Renal pelvis (tissue), 4 donors: Measurements from ENCODE around the gene EPHB1. TPM values are rescaled to one million over a fixed set of nuclear protein-coding genes. Genes with fewer than 3 reads are reported as not detected.
"Not testable (repeated sequence)": the region's sequence is repeated elsewhere in the genome, so short reads cannot be mapped to it uniquely, and the experiment has no call there.

ENCODE experiments used
- DNase-seq: peaks from one replicate; pipeline ENCODE4 v3.0.0-alpha.2; 2013
- polyA plus RNA-seq, 3 donors: library from polyadenylated mRNA; unstranded; fragments of 120-200 nt; gene quantifications; one replicate each; pipeline ENCODE4 v1.2.1, GENCODE V29; 2013; ENCODE audit not compliant: insufficient read length in 3 of 3

EPHB1 gene
- polyA plus RNA-seq, 3 donors = 5.2 to 6.0 (median 5.9) TPM

GRCh38 chr3:135081856-135082434 is 286.9 kb downstream of the EPHB1 start:
- no peak for DNase-seq

GRCh38 chr3:135082706-135083105 is 287.6 kb downstream of the EPHB1 start:
- no peak for DNase-seq

DNA sequence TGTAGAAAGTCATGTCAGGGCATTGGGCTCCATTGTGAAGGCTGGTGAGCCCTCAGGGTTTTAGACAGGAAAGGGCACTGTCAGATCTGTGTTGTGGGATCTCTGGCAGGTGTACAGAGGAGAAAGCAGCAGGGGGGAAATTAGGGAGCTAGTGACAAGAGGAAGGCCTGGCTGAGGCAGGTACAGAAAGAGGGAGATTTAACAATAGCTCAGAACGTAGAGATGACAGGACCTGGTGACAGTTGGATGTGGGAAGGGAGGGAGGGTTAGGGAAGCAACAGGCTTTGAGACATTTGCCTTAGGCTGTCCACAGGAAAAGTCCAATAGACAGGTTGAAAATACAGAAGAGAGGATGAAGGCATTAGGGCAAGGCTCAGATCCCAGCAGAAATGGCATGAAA is 288.1 kb downstream of the EPHB1 start:
- DNase-seq = no peak

- no peak for DNase-seq
These were observed 288.7 kb downstream of the EPHB1 start for GRCh38 chr3:135083756-135084155.

GRCh38 chr3:135084405-135084804 is 289.3 kb downstream of the EPHB1 start:
- DNase-seq = no peak

- peak; percentile 7 for DNase-seq
These were observed 289.9 kb downstream of the EPHB1 start for GRCh38 chr3:135084976-135085375.

DNA sequence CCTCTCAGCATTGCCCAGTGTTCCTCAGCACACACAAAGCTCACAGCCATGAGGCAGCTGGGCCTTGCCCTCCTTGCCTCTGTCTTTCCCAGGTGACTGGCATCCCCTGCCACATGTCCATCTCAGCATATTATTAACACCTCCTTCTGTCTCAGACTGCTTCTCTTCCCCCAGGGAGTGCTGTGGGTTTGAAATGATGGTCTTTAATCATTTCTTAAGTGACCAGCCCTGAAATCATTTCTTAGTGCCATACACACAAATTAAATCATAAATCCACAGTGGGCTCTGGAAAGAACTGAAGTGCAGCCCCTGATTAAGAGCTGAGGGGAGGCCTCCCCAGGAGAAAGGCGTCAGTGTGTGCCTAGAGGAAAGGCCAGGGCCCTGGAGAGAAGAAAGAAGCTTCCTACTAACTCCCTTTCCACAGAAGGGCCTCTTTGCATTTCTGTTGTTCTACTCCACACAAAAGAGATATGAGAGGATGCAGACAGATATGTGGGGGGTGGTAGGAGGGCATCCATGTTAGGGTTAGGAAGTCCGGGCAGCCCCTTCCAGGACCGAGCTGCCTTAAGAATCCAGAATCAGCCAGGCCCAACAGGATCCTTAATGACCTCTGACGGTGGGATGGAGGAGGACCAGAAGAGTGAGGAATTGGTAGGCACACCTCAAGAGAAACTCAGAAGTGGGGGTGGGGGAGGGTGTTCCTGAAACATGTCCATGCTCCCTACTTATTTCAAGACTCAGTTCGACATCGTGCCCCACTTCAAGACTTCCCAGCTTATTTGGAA is 290.8 kb downstream of the EPHB1 start:
- no peak for DNase-seq

DNA sequence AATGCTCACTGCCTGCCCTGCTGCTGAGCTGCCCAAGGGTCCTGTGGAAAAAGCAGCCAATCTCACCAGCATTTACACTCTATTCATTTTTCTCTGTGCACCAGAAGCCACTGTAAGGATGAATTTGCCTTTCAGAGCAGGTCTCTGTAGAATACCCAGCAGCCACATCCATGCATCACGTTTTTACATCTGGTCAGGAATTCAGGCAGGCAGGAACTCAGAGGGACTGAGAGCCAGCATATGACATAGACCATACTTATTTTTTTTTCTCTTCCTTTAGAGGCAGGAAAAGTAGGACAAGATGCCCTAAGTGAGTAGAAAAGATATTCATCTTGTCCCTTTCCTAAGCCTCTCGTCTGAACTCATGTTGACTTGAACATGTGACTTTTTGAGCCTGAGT is 292.7 kb downstream of the EPHB1 start:
- DNase-seq = no peak

GRCh38 chr3:135089451-135089850 is 294.4 kb downstream of the EPHB1 start:
- DNase-seq = no peak

DNA sequence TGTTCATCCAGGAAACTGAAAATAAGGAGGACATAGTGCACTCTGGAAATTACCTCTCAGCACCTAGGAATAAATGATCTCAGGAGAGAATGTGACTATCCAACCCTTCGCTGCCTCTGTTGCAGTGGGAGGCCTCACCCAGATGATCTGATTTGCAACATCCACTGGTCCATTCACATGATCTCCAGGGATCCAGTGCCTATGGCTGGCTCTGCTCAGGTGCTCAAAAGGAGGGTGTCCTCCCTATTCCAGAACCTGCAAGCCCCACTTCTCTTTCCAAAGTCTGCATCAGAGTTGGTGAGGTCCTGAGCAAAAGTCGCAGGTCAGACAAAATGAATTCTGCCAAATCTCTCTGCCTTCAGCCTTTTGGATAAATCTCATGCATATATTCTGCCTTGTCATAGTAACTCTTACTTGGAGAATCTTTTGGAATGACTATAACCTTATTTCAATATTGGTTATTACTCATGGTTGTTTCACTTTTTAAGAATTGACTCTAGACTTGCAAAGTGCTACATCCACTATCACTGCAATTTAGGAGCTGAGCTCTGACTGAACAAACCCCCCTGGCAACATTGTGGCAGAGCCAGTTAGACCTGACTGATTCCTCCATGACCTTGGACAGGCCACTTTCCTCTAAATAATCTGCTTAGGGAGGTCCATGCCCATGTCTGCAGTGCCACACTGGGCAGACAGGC is 295.1 kb downstream of the EPHB1 start:
- DNase-seq = no peak

DNA sequence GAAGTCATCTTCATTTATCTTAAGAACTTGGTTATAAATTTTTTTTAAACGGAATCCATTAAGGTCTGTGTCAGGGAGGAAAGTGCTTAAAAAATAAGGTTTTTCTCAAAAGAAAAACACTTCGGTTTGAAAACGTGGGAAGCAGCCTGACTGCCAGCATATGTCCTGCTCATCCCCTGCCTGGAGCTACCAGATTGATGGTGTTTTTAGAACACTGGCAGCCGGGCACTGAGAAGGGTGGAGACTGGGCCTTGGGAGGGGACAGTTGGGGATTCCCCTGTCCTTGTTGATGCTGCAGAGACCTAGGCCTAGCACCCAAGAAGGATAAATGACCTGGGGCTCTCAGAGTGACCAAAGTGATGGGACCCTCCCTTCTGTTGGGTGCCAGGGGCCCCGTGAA is 296.9 kb downstream of the EPHB1 start:
- DNase-seq = no peak

DNA sequence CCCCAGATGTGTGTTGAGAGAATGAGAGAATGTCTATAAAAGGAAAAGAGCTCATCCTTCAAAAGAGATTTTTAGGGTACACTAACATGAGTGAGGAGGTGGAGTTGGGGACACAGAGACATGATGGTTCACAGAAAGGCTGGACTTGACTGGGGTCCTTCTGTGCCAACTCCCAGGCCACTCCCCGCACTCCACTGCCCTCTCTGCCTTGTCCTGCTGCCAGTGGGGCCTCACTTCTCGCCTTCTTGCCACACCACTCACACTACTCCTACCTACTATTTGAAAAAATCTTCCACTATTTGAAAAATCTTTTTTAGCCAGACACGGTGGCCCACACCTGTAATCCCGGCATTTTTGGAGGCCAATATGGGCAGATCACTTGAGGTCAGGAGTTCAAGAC is 298.1 kb downstream of the EPHB1 start:
- DNase-seq = no peak

- DNase-seq = no peak
These were observed 302.4 kb downstream of the EPHB1 start for GRCh38 chr3:135097276-135097946.

DNA sequence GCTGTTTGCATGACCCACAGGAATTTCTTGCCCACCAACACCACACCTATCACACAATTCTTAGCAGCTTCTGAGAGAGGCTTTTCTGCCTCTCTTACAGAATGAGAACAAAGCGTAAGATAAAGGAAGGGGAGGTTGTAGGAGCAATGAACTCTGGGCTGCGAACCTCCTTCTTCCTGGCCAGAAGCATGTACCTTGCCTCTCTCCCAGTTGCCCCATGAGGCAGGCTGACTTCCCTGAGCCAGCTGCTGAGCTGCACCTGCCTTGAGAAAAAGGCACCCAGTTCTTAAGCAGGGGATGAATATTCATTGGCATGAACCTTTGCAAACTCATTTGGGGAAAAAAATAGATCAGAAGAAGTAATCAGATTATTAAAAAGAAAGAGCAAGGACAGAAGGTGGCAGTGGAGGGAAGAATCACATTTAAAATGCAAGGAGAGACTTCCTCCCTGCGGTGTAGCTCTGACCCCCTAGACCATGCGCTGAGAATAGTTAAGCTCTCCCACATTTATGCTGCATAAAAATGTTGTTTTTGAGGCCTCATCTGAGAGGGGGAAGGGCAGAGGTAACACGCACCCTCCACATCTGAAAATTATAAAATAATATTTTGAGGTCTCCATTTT is 304.8 kb downstream of the EPHB1 start:
- DNase-seq = no peak

GRCh38 chr3:135100366-135100765 is 305.3 kb downstream of the EPHB1 start:
- DNase-seq = no peak

- no peak for DNase-seq
These were observed 308.9 kb downstream of the EPHB1 start for GRCh38 chr3:135103917-135104316.

GRCh38 chr3:135106445-135106844 is 311.4 kb downstream of the EPHB1 start:
- DNase-seq = peak; percentile 76

DNA sequence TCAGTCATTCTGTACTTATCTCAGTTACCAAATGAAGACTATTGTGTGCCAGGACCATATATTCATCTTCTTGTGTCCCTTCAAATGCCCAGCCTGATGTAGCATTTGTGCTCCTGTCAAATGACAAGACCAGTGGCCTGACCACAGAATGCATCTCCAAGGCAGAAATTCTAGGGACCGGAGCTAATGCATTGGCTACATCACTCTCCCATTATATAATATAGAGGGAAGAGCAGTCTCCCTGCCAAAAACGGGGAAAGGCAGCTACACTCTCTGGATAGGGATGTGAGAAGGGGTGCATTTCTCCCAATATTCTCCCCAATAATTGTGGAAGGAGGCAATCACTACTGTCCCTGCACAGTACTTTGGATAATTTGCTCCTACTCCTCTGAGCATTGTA is 312.0 kb downstream of the EPHB1 start:
- DNase-seq = no peak

DNA sequence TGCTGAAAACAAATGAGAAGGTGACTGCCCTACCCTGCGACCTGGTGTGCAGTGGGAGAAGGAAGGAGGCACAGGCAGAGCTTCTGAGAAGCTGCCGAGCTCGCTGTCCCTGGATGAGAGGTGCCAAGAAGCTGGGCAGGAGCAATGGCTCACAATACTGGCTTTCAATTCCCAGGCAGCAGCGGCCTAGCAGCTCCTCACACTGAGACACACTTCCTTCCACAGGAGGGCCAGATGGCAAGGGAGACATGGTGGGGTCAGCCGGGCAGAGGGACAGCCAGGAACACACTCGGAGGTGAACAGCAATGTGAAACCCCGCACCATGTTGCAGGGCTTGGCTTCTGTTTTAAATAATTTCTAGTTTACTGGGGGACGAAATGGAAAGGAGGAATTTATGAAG is 314.6 kb downstream of the EPHB1 start:
- no peak for DNase-seq

DNA sequence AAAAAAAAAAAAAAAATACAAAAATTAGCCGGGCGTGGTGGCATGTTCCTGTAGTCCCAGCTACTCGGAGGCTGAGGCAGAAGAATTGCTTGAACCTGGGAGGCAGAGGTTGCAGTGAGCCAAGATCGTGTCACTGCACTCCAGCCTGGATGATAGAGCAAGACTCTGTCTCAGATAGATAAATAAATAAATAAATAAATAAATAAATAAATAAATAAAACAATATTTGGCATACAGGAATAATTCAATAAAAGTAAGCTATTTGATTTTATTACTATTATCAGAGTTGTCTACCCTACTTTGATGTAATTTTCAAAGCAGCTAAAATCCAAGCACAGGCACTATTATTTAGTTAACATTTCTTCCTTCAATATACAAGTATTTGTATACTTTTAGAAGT is 319.5 kb downstream of the EPHB1 start:
- DNase-seq = not testable (repeated sequence)

DNA sequence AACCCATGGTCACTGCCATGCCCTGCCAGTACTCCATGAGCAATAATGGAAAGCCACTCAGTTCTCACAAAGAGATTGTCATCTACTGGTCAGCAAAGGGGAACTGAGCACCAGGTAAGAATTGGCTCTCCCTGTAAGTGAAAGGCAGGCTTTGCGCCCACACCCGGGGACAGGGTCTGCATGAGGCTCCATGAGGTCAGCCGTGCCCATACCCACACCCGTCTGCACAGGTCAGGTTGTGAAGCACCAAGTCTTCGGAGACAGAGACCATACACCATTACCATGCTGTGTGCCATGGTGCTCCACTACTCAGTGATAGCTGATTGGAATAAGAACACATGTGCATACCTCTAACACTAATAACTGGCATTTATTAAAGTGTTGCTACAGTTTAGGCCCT is 322.9 kb downstream of the EPHB1 start:
- no peak for DNase-seq

DNA sequence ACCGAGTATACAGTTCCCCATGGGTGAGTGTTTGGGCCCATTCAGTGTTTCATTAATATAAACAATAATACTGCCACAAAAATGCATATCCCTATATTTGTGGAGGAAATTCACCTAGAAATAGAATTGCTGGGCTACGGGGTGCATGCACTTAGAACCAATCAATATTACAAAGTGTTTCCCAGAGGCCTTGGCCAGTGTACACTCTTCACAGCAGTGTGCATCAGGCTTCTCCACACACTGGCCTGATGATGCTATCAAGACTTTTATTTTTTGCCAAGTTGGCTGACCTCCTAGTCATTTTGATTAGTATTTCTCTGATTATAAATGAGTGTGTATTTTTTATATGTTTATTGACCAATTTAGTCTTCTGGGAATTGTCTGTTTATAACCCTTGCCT is 323.7 kb downstream of the EPHB1 start:
- no peak for DNase-seq
